Liver (tissue), 9 donors: ENCODE results near the gene OR5B21. TPM values are rescaled to one million over a fixed set of nuclear protein-coding genes. Genes with fewer than 3 reads are reported as not detected.

Experiments
- DNase-seq: peaks from one replicate; pipeline ENCODE4 v3.0.0-alpha.2; 2017; ENCODE audit warnings: low spot score
- H3K27ac ChIP-seq, 2 donors: one replicate each; pipeline ENCODE4 v1.7.0; 2013; ENCODE audit warnings: inconsistent platforms in 2 of 2, low read length in 2 of 2, control low read depth in 1 of 2, low read depth in 1 of 2, mild to moderate bottlenecking in 1 of 2
- H3K27me3 ChIP-seq, 4 donors: one replicate each; pipeline versions ENCODE4 v1.6.1 to v1.7.0; 2013; ENCODE audit warnings: low read length in 3 of 4, inconsistent platforms in 1 of 4, mild to moderate bottlenecking in 1 of 4, moderate library complexity in 1 of 4; ENCODE audit not compliant: control insufficient read depth in 4 of 4, insufficient read depth in 4 of 4
- H3K36me3 ChIP-seq, 4 donors: one replicate each; pipeline versions ENCODE4 v1.6.1 to v1.7.0; 2013; ENCODE audit warnings: low read length in 3 of 4, mild to moderate bottlenecking in 3 of 4, low read depth in 1 of 4, moderate library complexity in 1 of 4; ENCODE audit not compliant: control insufficient read depth in 4 of 4, insufficient read depth in 3 of 4
- H3K4me1 ChIP-seq, 4 donors: one replicate each; pipeline versions ENCODE4 v1.6.1 to v1.7.0; 2013; ENCODE audit warnings: low read length in 3 of 4, mild to moderate bottlenecking in 3 of 4, moderate library complexity in 1 of 4; ENCODE audit not compliant: control insufficient read depth in 4 of 4, insufficient read depth in 4 of 4
- H3K4me3 ChIP-seq, 3 donors: one replicate each; pipeline versions ENCODE4 v1.6.1 to v1.7.0; 2013; ENCODE audit warnings: low read length in 3 of 3, control low read depth in 1 of 3, low read depth in 1 of 3, mild to moderate bottlenecking in 1 of 3
- H3K9ac ChIP-seq, 2 donors: one replicate each; pipeline ENCODE4 v1.7.0; 2013; ENCODE audit warnings: low read length in 2 of 2, mild to moderate bottlenecking in 2 of 2, moderate library complexity in 2 of 2, control low read depth in 1 of 2, low read depth in 1 of 2
- H3K9me3 ChIP-seq, 4 donors: one replicate each; pipeline versions ENCODE4 v1.6.1 to v1.7.0; 2013; ENCODE audit warnings: low read length in 3 of 4; ENCODE audit not compliant: control insufficient read depth in 4 of 4
- EGR1 ChIP-seq, 2 donors: IDR thresholded peaks; 2 replicates each; pipeline ENCODE4 v1.6.1; 2016 to 2018; ENCODE audit warnings: antibody characterized with exemption in 2 of 2, low read depth in 2 of 2
- FOXA1 ChIP-seq: IDR thresholded peaks from 2 replicates; pipeline ENCODE4 v1.6.1; 2016; ENCODE audit warnings: antibody characterized with exemption
- FOXA2 ChIP-seq: IDR thresholded peaks from 2 replicates; pipeline ENCODE4 v1.6.1; 2016; ENCODE audit warnings: antibody characterized with exemption
- GABPA ChIP-seq, 2 donors: IDR thresholded peaks in 1 of 2; conservative IDR thresholded peaks in 1 of 2; 2 replicates each; pipeline ENCODE4 v1.6.1; 2016; ENCODE audit warnings: antibody characterized with exemption in 2 of 2, mild to moderate bottlenecking in 1 of 2, moderate library complexity in 1 of 2
- HNF4A ChIP-seq, 2 donors: conservative IDR thresholded peaks; 2 replicates each; pipeline ENCODE4 v1.6.1; 2016; ENCODE audit warnings: antibody characterized with exemption in 2 of 2, mild to moderate bottlenecking in 2 of 2
- HNF4G ChIP-seq: IDR thresholded peaks from 2 replicates; pipeline ENCODE4 v1.6.1; 2016; ENCODE audit warnings: antibody characterized with exemption
- JUND ChIP-seq, 2 donors: IDR thresholded peaks; 2 replicates each; pipeline ENCODE4 v1.6.1; 2016; ENCODE audit warnings: antibody characterized with exemption in 2 of 2
- NR2F2 ChIP-seq: IDR thresholded peaks from 2 replicates; pipeline ENCODE4 v1.6.1; 2016; ENCODE audit warnings: antibody characterized with exemption
- RAD21 ChIP-seq, 2 donors: IDR thresholded peaks; 2 replicates each; pipeline ENCODE4 v1.6.1; 2016; ENCODE audit warnings: antibody characterized with exemption in 2 of 2, mild to moderate bottlenecking in 2 of 2
- RXRA ChIP-seq, 2 donors: IDR thresholded peaks; 2 replicates each; pipeline ENCODE4 v1.6.1; 2017 to 2018; ENCODE audit warnings: antibody characterized with exemption in 2 of 2, mild to moderate bottlenecking in 1 of 2
- SP1 ChIP-seq: IDR thresholded peaks from 2 replicates; pipeline ENCODE4 v1.6.1; 2018; ENCODE audit warnings: antibody characterized with exemption, mild to moderate bottlenecking
- TAF1 ChIP-seq: conservative IDR thresholded peaks from 2 replicates; pipeline ENCODE4 v1.6.1; 2016; ENCODE audit warnings: antibody characterized with exemption, mild to moderate bottlenecking
- YY1 ChIP-seq: IDR thresholded peaks from 2 replicates; pipeline ENCODE4 v1.6.1; 2016; ENCODE audit warnings: antibody characterized with exemption, mild to moderate bottlenecking
- WGBS: extraction: QIAGEN DNeasy Blood & Tissue Kit; methylation state at CpG from one replicate; pipeline ENCODE4 v1.1.7; 2013; 5-methylcytosine and 5-hydroxymethylcytosine counted together
- polyA plus RNA-seq, 2 donors: library from polyadenylated mRNA; stranded (reverse) in 1 of 2; unstranded in 1 of 2; fragments of 200-250 nt in 1 of 2; fragments of >200 nt in 1 of 2; fragmentation: Nextera tagmentation in 1 of 2; extraction: Ambion mirVana in 1 of 2; gene quantifications; one replicate each; pipeline versions ENCODE4 v1.2.1 to v1.2.3, GENCODE V29; 2013 to 2015
- total RNA-seq, 2 donors: library from RNA; depleted of rRNA; stranded (reverse); fragments of >200 nt; gene quantifications; one replicate each; pipeline ENCODE4 v1.2.3, GENCODE V29; 2014
- TF ChIP-seq, protein P1 (sequence below): fragments of 150-350 bp; IDR thresholded peaks from 2 replicates; pipeline ENCODE4 v1.5.1; 2017; ENCODE audit warnings: improper control_type of control experiment, low read depth, low read length; ENCODE audit not compliant: missing input control
- TF ChIP-seq, protein P2 (sequence below): IDR thresholded peaks from 2 replicates; pipeline ENCODE4 v1.6.1; 2016; ENCODE audit warnings: antibody characterized with exemption
- TF ChIP-seq, protein P3 (sequence below): IDR thresholded peaks from 2 replicates; pipeline ENCODE4 v1.6.1; 2016; ENCODE audit warnings: antibody characterized with exemption, mild to moderate bottlenecking
- TF ChIP-seq, protein P4 (sequence below): IDR thresholded peaks from 2 replicates; pipeline ENCODE4 v1.6.1; 2016; ENCODE audit warnings: antibody characterized with exemption
- donor health status: healthy.
- donor health status: healthy.
- donor health status: healthy.
- donor health status: healthy.
- donor health status: healthy.

OR5B21 gene
- total and polyA plus RNA-seq, 4 donors = not detected

DNA sequence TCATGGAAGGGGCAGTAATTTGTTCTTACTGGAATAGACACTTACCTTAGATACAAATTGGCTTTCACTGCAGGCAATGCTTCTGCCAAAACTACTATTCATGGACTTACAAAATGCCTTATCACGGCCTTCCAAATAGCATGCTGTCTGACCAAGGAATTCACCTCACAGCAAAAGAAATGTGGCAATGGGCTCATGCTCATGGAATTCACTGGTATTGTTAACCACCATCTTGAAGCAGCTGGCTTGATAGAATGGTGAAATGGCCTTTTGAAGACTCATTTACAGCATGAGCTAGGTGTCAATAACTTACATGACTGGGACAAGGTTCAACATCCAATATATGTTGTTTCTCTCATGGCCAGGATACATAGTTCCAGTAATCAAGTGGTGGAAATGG lies 21.9 kb downstream of the OR5B21 start:
- H3K4me1 ChIP-seq = no peaks in the 10 kb centered on the region
- no peaks in the 10 kb centered on the region for H3K27me3 ChIP-seq
- 85% methylated on average over 1 of the region's 1 CpG for WGBS
- H3K9ac ChIP-seq = no peak overlapping the region
- no peak for TF ChIP-seq FOXA1
- TF ChIP-seq EGR1 (IDR thresholded peaks at IDR 0.05; ENCODE audit: low read depth in 2 of 2) = no peak
- TF ChIP-seq FOXA2 = no peak
- no peak for TF ChIP-seq JUND (IDR thresholded peaks at IDR 0.05)
- no peak for TF ChIP-seq YY1
- TF ChIP-seq HNF4G = no peak
- no peak overlapping the region for H3K4me3 ChIP-seq
- no peaks in the 10 kb centered on the region for H3K36me3 ChIP-seq
- H3K27ac ChIP-seq = no peak overlapping the region
- no peak for DNase-seq
- H3K9me3 ChIP-seq = no peaks in the 10 kb centered on the region

DNA sequence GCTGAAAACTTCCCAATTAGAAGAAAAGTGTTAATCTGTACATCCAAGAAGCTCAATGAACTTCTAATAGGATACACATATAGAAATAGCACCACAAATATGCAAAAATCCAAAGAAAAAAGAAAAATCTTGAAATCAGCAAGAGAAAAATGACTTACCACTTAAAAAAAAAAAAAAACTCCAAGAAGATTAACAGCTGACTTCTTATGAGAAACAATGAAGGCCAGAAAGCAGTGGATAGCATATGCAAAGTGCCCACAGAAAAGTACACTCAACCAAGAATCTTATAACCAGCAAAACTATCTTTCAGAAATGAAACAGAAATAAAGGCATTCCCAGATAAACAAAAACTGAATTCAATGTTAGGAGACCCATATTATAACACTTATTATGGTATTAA lies 36.0 kb downstream of the OR5B21 start:
- DNase-seq = no peak
- no peak overlapping the region for H3K4me3 ChIP-seq
- no peak overlapping the region for H3K9ac ChIP-seq
- H3K9me3 ChIP-seq = peaks cover 2 to 28% (median 4%) of the 10 kb centered on the region in 4 donors
- no peaks in the 10 kb centered on the region for H3K36me3 ChIP-seq
- TF ChIP-seq HNF4G (no peak), TAF1 (no peak), EGR1 (IDR thresholded peaks at IDR 0.05; ENCODE audit: low read depth in 2 of 2) (no peak), SP1 (no peak), GABPA (IDR thresholded peaks at IDR 0.05 in 1 of 2, conservative IDR thresholded peaks at IDR 0.05 in 1 of 2) (no peak), RAD21 (IDR thresholded peaks at IDR 0.05) (no peak), NR2F2 (no peak)
- TF ChIP-seq, protein P1, sequence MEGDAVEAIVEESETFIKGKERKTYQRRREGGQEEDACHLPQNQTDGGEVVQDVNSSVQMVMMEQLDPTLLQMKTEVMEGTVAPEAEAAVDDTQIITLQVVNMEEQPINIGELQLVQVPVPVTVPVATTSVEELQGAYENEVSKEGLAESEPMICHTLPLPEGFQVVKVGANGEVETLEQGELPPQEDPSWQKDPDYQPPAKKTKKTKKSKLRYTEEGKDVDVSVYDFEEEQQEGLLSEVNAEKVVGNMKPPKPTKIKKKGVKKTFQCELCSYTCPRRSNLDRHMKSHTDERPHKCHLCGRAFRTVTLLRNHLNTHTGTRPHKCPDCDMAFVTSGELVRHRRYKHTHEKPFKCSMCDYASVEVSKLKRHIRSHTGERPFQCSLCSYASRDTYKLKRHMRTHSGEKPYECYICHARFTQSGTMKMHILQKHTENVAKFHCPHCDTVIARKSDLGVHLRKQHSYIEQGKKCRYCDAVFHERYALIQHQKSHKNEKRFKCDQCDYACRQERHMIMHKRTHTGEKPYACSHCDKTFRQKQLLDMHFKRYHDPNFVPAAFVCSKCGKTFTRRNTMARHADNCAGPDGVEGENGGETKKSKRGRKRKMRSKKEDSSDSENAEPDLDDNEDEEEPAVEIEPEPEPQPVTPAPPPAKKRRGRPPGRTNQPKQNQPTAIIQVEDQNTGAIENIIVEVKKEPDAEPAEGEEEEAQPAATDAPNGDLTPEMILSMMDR = no peak
- TF ChIP-seq, protein P2, sequence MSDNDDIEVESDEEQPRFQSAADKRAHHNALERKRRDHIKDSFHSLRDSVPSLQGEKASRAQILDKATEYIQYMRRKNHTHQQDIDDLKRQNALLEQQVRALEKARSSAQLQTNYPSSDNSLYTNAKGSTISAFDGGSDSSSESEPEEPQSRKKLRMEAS = no peak
- TF ChIP-seq, protein P3, sequence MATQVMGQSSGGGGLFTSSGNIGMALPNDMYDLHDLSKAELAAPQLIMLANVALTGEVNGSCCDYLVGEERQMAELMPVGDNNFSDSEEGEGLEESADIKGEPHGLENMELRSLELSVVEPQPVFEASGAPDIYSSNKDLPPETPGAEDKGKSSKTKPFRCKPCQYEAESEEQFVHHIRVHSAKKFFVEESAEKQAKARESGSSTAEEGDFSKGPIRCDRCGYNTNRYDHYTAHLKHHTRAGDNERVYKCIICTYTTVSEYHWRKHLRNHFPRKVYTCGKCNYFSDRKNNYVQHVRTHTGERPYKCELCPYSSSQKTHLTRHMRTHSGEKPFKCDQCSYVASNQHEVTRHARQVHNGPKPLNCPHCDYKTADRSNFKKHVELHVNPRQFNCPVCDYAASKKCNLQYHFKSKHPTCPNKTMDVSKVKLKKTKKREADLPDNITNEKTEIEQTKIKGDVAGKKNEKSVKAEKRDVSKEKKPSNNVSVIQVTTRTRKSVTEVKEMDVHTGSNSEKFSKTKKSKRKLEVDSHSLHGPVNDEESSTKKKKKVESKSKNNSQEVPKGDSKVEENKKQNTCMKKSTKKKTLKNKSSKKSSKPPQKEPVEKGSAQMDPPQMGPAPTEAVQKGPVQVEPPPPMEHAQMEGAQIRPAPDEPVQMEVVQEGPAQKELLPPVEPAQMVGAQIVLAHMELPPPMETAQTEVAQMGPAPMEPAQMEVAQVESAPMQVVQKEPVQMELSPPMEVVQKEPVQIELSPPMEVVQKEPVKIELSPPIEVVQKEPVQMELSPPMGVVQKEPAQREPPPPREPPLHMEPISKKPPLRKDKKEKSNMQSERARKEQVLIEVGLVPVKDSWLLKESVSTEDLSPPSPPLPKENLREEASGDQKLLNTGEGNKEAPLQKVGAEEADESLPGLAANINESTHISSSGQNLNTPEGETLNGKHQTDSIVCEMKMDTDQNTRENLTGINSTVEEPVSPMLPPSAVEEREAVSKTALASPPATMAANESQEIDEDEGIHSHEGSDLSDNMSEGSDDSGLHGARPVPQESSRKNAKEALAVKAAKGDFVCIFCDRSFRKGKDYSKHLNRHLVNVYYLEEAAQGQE = no peak
- H3K27ac ChIP-seq = no peak overlapping the region
- peaks cover 0 to 5% (median under 1%) of the 10 kb centered on the region in 4 donors for H3K27me3 ChIP-seq
- H3K4me1 ChIP-seq = no peaks in the 10 kb centered on the region

DNA sequence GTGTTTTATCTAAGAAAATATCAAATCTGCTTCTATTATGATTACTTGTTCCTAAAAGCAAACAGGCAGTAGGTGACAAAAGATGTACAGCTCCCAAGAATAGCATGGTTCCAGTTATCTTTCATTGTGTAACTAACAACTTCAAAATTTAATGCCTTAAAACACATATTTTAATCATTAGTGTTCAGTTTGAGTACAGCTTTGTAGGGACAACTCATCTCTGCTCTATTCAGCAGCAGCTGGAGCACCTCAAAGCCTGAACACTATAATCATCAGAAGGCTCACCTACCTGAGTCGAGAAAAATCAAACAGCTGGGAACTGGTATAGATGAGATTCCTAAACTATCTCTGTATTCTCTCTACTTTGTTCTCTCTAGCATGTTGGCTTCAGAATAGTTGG lies 41.6 kb downstream of the OR5B21 start:
- Histone ChIP-seq H3K36me3 (no peaks in the 10 kb centered on the region), H3K27ac (no peak overlapping the region), H3K4me1 (no peaks in the 10 kb centered on the region), H3K9me3 (peaks cover 2 to 15% (median 4%) of the 10 kb centered on the region in 4 donors), H3K9ac (no peak overlapping the region), H3K27me3 (peaks cover 0 to 5% (median under 1%) of the 10 kb centered on the region in 4 donors), H3K4me3 (no peak overlapping the region)
- WGBS = 76% methylated on average over 1 of the region's 1 CpG
- DNase-seq = no peak
- TF ChIP-seq JUND (IDR thresholded peaks at IDR 0.05) (no peak), FOXA1 (no peak), GABPA (IDR thresholded peaks at IDR 0.05 in 1 of 2, conservative IDR thresholded peaks at IDR 0.05 in 1 of 2) (no peak), RXRA (IDR thresholded peaks at IDR 0.05) (no peak), YY1 (no peak), NR2F2 (no peak), FOXA2 (no peak), EGR1 (IDR thresholded peaks at IDR 0.05; ENCODE audit: low read depth in 2 of 2) (no peak), RAD21 (IDR thresholded peaks at IDR 0.05) (no peak), HNF4A (conservative IDR thresholded peaks at IDR 0.05) (no peak), HNF4G (no peak)
- TF ChIP-seq, protein P4, sequence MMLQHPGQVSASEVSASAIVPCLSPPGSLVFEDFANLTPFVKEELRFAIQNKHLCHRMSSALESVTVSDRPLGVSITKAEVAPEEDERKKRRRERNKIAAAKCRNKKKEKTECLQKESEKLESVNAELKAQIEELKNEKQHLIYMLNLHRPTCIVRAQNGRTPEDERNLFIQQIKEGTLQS = no peak
- TF ChIP-seq, protein P1 = no peak
- TF ChIP-seq, protein P2 = no peak
